Epithelial cell of proximal tubule (primary cell): ENCODE results near the gene SGCG. TPM values are rescaled to one million over a fixed set of nuclear protein-coding genes. Genes with fewer than 3 reads are reported as not detected.
A peak's percentile ranks its signal among the peaks of the same experiment; 100 is the strongest.
"Not testable (repeated sequence)": the region's sequence is repeated elsewhere in the genome, so short reads cannot be mapped to it uniquely, and the experiment has no call there.

Experiments
- DNase-seq: peaks from one replicate; pipeline ENCODE4 v3.0.0-alpha.2; 2011; ENCODE audit warnings: low read depth
- H3K4me3 ChIP-seq: 2 replicates; pipeline ENCODE4 v1.5.1; 2011; ENCODE audit warnings: low read depth, mild to moderate bottlenecking, low read length
- total RNA-seq: library from RNA; depleted of rRNA; stranded (reverse); fragments of >200 nt; gene quantifications from 2 replicates; pipeline ENCODE4 v1.2.3, GENCODE V29; 2015
- TF ChIP-seq, protein P1 (sequence below): conservative IDR thresholded peaks from 2 replicates; pipeline ENCODE4 v1.5.1; 2012; ENCODE audit warnings: low read depth, mild to moderate bottlenecking, low read length

SGCG gene
- total RNA-seq, 1 donor from 2014 or later: not detected

DNA sequence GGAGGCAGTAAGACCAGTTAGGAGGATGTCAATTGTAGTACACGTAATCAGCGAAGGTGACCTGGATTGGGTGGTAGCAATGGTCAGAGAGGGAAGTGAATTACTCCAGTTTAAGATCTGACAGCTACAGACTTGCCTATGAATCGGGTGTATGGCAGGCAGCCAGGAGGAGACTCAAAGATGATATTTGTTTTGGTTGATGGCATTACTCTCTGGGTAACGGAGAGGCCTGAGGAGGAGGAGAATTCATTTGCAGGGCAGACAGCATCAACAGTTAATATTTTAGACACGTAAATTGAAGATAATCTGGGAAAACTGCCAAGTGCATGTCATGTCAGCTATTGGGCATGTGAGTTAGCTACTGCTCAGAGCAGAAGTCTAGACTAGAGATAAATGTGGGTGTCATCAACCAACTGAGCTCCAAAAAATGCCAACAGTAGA, 109.2 kb downstream of the SGCG start:
- H3K4me3 ChIP-seq: no peak overlapping the region
- TF ChIP-seq, protein P1, sequence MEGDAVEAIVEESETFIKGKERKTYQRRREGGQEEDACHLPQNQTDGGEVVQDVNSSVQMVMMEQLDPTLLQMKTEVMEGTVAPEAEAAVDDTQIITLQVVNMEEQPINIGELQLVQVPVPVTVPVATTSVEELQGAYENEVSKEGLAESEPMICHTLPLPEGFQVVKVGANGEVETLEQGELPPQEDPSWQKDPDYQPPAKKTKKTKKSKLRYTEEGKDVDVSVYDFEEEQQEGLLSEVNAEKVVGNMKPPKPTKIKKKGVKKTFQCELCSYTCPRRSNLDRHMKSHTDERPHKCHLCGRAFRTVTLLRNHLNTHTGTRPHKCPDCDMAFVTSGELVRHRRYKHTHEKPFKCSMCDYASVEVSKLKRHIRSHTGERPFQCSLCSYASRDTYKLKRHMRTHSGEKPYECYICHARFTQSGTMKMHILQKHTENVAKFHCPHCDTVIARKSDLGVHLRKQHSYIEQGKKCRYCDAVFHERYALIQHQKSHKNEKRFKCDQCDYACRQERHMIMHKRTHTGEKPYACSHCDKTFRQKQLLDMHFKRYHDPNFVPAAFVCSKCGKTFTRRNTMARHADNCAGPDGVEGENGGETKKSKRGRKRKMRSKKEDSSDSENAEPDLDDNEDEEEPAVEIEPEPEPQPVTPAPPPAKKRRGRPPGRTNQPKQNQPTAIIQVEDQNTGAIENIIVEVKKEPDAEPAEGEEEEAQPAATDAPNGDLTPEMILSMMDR: no peak
- DNase-seq: no peak

DNA sequence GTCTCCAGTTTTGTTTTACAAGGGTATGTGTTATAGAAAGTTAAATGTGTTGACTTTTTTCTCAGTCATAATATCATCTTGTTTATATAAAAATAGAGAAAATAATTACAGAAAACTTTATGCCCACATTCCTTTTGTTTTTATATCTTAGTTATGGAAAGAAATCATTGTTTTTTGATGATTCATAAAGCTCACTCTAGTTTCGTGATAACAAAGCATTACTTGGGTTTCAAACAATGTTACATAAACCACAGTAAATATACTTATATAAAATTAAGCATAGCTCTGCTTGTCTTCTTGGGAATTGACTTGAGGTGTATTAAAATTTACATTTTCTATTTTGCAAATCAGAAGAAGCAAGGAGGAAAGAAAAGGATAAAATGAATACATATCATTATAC, 111.8 kb downstream of the SGCG start:
- DNase-seq: no peak
- no peak overlapping the region for H3K4me3 ChIP-seq
- TF ChIP-seq, protein P1: no peak

DNA sequence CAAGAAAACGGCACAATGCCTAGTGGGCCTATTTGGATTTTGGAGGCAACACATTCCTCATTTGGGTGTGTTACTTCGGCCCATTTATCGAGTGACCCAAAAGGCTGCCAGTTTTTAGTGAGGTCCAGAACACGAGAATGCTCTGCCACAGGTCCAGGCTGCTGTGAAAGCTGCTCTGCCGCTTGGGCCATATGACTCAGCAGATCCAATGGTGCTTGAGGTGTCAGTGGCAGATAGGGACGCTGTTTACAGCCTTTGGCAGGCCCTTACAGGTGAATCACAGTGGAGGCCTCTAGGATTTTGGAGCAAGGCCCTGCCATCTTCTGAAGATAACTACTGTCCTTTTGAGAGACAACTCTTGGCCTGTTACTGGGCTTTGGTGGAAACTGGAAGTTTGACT, 134.1 kb downstream of the SGCG start:
- DNase-seq, H3K4me3 ChIP-seq: not testable (repeated sequence)

DNA sequence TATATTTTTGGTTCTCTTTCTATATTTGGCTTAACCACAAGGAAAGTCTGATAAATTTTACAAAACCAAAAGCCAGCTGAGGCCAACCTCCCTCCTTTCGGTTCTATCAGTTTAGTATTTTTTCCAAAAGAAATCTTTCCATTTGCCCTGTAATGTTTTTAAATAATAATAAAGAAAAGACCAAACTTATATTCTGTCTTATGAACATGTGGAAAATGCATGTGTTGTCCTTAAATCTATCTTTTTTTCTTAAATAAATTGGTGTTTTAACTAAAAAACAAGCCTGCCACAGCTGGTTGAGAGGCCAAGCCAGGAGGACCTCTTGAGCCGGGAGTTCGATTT, 139.1 kb downstream of the SGCG start:
- no peak for DNase-seq
- TF ChIP-seq, protein P1: no peak
- H3K4me3 ChIP-seq: no peak overlapping the region

DNA sequence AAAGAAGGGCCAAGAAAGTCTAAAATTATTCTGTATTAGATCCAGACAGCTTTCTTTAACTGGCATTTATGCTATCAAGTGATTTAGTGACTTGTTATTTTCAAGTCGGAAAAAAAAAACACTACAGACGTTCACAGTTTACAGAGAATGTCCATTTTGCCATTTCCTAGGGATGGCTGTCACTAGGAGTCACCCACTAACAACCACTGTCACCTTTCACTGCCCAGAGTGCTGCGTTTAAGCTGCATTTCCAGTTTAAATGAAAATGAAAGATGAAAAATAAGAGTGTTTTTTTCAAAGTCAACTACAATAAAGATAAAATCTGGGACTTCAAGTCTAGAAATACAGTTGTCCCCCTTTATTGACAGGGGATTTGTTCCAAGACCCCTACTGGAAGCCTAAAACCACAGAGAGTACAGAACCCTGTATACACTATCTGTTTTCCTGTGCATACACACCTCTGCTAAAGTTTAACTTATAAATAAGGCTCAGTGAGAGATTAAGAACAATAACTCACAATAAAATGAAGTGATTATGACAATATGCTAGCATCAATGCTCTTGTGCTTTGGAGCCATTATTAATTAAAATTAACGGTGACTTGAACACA, 140.3 kb downstream of the SGCG start:
- DNase-seq: no peak
- no peak overlapping the region for H3K4me3 ChIP-seq
- TF ChIP-seq, protein P1: no peak

DNA sequence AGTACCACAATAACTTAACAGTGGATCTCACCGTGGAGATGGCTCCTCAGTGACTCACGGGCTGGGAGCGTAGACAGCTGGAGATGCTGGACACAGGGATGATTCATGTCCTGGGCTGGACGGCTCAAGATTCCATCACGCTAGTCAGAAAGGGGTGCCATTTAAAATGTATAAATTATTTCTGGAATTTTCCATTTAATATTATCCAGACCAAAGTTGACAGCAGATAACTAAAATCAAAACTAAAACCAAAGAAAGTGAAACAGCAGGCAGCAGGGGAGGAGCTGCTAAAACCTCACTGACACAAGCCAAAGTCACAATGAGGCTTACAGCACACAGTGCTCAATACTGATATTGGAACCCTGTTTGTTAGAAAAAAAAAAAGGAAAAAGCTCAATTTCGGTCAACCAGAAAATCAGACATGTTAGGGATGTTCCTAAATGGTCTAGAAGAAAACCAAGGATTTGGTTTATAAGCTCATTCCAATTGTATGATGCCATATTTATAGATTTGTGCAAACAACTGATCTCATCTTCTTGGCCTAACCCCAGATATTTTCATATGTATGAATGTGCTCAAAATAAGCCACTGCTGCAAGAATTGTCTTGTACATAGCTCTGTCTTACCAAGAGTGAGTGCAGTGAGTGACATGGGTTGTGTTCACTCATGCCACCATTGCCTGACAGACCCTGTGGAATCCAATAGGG, 140.9 kb downstream of the SGCG start:
- H3K4me3 ChIP-seq: no peak overlapping the region
- TF ChIP-seq, protein P1: no peak
- peak; percentile 72 for DNase-seq

DNA sequence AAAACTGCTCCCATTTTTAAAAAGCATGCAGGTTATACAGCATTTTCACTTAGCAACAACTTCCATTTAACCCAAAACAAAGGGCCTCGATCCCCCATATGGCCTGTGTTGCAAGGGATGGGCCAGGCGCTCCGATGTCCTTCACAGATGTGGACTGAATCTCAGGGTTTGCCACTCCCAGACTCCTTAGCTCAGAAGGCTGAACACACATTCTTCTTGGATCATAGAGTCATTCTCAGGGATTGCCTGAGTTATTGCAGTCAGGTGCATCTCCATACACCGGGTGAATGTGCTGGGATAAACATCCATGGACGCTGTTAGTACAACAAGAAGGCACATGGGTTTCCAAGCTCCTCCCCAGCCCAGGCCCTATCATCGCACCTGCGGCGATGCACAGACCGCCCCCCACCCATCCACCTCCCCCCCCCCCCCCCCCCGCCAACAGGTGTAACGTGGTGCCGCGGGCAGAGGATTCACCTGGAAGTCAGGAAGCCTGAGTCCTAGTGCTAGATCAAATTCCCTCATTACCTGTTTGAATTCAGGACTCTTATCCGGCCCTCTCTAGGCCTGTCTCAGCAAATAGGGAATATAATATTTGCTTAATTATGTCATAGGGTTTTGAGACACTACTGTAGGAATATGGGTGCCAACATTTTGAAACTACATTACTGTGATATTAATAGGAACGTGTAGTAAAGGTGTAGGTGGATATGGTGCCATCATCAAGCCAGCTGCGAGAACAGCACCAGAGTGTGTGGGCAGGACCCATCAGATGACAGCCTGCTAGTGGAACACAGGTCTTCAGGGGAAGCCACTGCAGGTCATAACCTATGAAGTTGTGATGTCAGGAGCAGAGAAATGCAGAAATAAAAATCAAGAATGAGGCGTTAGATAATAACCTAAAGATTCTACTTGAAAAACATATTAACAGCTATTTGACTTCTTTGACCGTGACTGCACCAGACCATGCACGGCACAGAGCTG, 141.9 kb downstream of the SGCG start:
- TF ChIP-seq, protein P1: no peak
- H3K4me3 ChIP-seq: no peak overlapping the region
- no peak for DNase-seq
